Erythroblast (primary cell): ENCODE measurements around the gene CARD14.
"Not testable (repeated sequence)": the region's sequence is repeated elsewhere in the genome, so short reads cannot be mapped to it uniquely, and the experiment has no call there.

Experiments
- DNase-seq, 2 experiments: peaks; one replicate each; lab custom pipeline; 2025; lab: John Stamatoyannopoulos, UW
- GATA1 ChIP-seq: IDR thresholded peaks from 2 replicates; pipeline ENCODE4 v1.6.1; 2011; ENCODE audit warnings: low read depth, mild to moderate bottlenecking, control low read depth, low read length, moderate library complexity
- POLR2A ChIP-seq: IDR thresholded peaks from 2 replicates; pipeline ENCODE4 v1.6.1; 2011; ENCODE audit warnings: mild to moderate bottlenecking, low read length

The CARD14 gene

DNA sequence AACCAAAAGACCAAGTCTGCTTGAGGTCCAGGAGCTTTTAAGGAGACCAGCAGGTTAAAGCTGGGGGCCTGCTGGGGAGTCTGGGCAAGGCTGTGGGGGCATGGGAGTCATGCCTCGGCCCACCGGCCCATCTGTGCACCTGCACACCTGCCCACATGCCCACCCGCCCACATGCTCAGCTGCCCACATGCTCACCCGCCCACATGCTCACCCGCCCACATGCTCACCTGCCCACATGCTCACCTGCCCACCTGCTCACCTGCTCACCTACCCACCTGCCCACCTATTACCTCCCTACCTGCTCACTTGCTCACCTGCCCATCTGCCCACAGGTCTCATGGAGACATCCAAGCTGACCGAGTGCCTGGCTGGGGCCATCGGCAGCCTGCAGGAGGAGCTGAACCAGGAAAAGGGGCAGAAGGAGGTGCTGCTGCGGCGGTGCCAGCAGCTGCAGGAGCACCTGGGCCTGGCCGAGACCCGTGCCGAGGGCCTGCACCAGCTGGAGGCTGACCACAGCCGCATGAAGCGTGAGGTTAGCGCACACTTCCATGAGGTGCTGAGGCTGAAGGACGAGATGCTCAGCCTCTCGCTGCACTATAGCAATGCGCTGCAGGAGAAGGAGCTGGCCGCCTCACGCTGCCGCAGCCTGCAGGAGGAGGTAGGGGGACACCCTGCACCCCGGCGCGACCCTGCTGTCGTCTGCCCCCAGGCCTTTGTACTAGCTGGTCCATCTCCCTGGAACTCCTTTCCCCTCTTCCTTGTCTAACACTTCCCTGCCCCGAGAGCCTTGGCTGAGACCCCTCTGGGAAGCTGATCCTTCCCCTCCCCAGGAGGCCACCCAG, 14.0 kb downstream of the CARD14 start:
- TF ChIP-seq GATA1 (no peak), POLR2A (no peak)
- DNase-seq: no peak

DNA sequence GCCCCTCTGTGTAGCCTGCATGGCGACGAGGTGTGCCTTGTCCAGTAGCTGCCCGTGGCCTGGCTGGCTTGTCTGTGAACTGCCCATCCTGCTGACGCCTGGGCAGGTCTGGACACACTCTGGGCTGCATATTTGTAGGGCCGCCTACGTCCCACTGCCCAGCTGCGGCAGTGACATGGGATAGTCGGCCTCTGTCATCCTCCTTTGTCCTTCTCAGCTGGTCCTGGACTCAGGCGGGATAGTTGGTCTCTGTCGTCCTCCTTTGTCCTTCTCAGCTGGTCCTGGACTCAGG, 14.5 kb downstream of the CARD14 start:
- DNase-seq: no peak
- TF ChIP-seq POLR2A (no peak), GATA1 (no peak)

DNA sequence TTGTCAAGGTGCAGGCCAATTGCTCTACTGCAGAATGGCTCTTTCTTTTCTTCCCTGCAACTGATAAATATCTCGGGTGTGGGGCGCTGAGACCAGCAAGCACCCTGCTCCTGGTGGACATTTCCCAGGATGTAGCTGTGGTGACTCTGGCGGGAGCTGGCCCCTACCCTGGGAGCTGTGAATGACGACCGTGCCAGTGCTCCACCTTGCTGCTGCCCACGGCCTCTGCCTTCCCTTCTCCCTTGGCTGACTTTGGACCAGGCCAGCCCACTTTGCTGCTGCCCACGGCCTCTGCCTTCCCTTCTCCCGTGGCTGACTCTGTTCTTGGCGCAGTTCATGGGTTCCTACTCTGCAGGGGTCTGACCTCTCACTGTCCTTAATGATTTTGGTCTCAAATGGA, 16.1 kb downstream of the CARD14 start:
- TF ChIP-seq POLR2A: no peak
- TF ChIP-seq GATA1: no peak
- no peak for DNase-seq

DNA sequence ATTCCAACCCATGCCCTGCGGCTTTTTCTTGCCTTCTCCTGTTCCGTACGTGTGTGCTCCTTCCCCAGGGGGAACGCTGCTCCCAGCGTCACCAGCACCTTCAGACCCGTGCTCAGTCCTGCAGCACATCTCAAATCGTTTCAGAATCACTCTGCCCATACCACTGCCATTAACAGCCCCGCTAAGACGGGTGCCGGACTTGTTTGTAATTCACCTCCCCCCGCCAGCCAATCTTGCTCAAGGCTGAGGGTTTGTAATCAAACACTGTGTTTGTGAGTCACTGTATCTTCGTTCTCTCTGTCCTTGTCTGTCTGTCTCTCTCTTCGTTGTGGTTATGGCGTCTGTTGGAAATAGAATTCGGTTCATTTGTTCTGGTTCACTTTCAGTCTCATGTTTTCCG, 17.3 kb downstream of the CARD14 start:
- DNase-seq: no peak
- TF ChIP-seq GATA1 (no peak), POLR2A (no peak)

DNA sequence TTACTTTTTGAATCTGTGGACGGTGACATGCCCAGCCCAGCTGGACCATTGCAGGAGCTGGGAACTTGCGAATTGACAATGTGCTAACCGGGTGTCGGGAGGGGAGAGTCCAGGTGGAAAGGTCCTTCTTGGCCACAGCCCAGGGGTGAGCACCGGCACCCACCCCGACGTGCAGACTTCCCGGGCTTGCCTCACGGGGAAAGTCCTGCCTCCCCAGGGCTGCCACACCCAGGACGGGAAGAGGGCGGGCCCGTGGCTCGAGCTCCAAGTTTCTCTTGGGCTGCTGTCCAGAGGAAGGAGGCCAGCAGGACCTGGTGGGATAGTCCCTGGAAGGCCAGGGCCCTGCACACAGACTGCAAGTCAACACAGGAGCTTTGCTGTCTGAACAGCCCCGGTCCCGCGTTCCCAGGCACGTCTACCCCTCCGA, 17.7 kb downstream of the CARD14 start:
- TF ChIP-seq GATA1 (no peak), POLR2A (no peak)

DNA sequence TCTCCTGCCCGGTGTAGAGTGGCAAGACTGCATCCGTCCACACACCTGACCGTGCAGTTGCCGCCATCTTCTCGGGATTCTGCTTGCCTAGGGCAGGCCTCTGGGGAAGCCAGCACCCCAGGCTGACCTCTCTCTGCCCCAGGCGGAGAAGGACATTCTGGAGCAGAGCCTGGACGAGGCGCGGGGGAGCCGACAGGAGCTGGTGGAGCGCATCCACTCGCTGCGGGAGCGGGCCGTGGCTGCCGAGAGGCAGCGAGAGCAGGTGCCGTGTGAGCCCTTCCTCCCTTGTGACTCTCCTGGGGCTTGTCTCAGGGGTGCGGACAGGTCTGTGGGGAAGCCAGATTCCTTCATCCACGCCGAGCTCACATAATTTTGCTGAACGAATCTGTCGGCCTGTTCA, 19.8 kb downstream of the CARD14 start:
- TF ChIP-seq POLR2A (no peak), GATA1 (no peak)
- DNase-seq: no peak

More for the DNA sequence above, 17.7 kb downstream of the CARD14 start:
- DNase-seq: no peak

DNA sequence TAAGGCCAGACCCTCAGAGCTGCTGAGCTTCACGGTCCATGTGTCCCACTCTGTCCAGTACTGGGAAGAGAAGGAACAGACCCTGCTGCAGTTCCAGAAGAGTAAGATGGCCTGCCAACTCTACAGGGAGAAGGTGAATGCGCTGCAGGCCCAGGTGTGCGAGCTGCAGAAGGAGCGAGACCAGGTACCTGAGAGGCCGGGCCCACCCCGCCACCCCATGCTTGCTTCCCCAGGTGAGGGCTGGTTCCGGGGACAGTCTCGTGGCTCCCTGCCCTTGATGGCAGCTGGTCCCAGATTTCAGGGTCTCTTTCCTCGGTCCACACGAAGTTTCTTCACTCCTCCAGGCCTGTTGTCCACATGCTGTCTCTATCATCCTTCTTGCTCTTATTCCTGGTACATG, 20.9 kb downstream of the CARD14 start:
- DNase-seq: no peak
- TF ChIP-seq GATA1 (no peak), POLR2A (no peak)

DNA sequence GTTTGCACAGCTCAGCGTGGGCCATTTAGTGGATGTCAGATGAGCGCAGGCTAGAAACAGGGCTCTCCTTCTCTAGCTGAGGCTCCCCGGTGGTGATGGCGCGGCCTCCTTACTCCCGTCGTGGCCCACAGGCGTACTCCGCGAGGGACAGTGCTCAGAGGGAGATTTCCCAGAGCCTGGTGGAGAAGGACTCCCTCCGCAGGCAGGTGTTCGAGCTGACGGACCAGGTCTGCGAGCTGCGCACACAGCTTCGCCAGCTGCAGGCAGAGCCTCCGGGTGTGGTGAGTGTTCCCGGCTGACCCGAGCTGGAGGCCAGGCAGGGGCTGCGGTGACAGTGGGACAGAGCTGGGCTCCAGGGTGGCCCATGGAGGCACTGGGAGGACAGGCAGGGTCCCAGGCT, 21.4 kb downstream of the CARD14 start:
- TF ChIP-seq GATA1 (no peak), POLR2A (no peak)
- DNase-seq: no peak

DNA sequence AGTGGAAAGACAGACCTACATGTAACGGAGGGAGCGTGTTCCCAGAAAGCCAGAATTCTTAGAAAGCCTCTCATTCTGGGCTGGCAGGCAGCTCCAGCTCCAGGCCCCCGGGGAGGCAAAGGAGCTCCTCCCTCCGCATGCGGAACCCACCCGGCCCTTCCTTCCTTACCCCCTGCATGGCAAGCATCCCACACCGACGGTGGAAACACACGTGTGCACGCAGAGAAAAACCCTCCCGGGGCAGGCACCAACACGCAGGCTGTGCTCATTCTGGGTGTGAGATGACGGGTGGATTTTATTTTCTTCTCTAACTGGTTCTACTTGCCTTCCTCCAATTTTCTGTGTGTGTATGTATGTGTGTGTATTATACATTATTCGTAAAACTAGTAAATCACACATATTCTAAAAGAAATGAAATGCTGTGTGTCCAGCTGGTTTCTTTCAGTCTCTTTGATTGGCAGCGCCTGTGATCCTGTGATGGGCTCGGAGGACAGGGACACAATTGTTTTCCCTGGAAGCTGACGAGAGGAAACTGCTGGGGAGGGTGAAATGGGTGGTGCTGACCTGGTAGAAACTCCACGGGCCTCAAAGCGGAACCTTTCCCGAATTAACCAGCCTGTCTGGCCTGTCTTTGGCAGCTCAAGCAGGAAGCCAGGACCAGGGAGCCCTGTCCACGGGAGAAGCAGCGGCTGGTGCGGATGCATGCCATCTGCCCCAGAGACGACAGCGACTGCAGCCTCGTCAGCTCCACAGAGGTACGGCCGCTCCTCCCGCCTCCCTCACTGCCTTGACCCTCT, 22.2 kb downstream of the CARD14 start:
- no peak for DNase-seq
- TF ChIP-seq POLR2A (no peak), GATA1 (no peak)

DNA sequence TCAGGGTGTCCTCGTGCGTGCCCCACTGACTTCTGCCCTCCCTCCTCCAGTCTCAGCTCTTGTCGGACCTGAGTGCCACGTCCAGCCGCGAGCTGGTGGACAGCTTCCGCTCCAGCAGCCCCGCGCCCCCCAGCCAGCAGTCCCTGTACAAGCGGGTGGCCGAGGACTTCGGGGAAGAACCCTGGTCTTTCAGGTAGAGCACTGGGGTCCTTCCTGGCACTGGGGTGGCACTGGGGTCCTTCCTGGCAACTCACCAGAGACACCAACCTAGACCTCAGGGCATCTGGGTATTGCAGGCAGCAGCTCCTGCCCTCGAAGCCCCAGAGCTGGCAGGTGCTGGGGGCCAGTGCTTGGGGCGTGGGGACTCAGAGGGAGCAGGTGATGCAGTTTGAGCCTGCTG, 25.3 kb downstream of the CARD14 start:
- no peak for TF ChIP-seq GATA1
- no peak for TF ChIP-seq POLR2A

DNA sequence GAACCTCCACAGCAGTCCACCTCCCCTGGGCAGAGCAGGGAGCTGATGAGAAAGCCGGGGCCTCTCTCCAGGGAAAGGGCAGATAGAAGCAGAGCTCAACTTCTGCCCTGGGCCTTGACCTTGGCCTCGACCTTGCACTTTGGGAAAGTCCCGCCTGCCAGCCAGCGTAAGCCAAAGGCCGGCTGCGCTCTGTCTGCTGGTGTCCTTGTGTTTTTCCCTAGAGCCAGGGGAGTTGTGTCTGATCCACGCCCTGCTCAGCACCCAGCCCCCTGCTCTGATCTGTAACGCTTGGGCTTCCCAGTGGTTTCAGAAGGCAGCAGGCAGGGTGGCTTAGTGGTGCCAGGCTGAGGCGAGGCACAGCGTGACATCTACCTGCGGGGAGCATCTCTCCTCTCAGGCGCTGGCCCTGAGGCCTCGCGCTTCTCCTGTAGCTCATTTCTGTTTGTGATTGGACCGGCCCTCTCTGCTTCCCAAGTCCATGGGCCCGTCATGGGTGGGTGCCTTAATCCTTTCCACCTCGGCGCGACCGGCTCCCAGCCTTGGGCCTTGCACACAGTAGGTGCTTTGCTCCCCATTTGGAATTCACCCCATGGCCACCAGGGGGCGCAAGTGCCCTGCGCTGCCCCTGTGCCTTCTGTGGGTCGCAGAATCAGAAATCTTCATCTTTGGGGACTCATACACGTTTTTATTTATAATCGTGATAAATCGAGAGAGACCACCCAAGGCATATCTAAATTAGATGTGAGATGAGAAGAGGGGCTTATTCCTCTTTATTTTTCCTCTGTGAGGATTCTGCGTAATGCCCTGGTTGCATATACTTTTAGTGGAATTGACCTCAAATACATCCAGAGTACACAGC, 26.1 kb downstream of the CARD14 start:
- DNase-seq: peak; percentile 47 to 73
- TF ChIP-seq GATA1: no peak
- TF ChIP-seq POLR2A: no peak

More for the DNA sequence above, 25.3 kb downstream of the CARD14 start:
- DNase-seq: no peak

DNA sequence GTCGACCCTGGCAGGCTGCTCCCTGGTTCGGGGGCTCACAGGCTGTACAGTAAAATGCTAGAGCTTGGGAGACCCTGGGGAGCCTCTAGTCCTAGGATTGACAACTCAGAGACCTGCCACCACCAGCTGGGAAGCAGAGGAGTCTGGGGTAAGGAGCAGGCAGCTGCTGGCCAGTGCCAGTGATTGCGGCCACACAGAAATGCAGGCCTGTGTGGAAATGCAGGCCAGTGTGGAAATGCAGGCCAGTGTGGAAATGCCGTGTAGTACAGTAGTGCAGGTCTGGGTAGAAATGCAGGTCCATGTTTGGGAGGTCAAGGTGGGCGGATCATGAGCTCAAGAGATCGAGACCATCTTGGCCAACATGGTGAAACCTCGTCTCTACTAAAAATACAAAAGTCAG, 26.8 kb downstream of the CARD14 start:
- TF ChIP-seq POLR2A (no peak), GATA1 (no peak)
- DNase-seq: no peak

DNA sequence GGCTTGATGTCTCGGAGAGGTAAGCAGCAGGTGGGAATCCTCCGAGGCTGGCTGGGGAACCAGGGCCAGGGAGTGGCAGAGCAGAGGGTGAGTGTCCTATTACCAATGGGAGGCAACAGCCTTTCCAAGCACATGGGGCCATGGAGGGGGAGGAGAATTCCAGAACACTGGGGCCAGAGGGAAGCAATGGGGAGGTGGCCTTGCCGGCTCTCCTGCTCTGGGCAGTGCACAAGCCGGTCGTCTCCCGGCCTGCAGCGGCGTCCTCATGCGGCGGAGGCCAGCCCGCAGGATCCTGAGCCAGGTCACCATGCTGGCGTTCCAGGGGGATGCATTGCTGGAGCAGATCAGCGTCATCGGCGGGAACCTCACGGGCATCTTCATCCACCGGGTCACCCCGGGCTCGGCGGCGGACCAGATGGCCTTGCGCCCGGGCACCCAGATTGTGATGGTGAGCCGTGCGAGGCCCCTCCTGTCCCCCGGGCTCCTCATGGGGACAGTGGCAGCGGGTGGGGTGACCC, 28.4 kb downstream of the CARD14 start:
- DNase-seq: no peak
- TF ChIP-seq POLR2A: no peak
- no peak for TF ChIP-seq GATA1

DNA sequence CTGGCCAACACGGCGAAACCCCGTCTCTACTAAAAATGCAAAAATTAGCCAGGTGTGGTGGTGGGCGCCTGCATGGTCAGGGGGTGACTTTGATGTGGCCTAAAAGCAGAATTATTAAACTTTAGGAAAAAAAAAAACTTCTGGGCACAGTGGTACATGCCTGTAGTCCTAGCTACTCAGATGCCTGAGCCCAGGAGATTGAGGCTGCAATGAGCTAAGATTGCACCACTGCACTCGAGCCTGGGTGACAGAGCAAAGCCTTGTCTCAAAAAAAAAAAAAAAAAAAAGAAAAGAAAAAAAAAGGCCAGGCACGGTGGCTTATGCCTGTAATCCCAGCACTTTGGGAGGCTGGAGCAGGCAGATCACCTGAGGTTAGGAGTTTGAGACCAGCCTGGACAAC, 29.5 kb downstream of the CARD14 start:
- not testable (repeated sequence) for DNase-seq
